Measurements from ENCODE around the gene UBR4.

Gene UBR4

GRCh38 chr1:19036813-19037605 lies 173.1 kb downstream of the UBR4 start:
- peaks cover 97% of the 10 kb centered on the region for H3K27me3 ChIP-seq (replicated peaks; ENCODE audit: insufficient read depth, low read length)
- no peaks in the 10 kb centered on the region for H3F3A ChIP-seq (ENCODE audit: insufficient read depth, low read length)
- no peaks in the 10 kb centered on the region for H4K20me1 ChIP-seq (ENCODE audit: insufficient read depth, low read length)
- DNase-seq: no peak
- H3K27ac ChIP-seq (ENCODE audit: low read length): no peak overlapping the region
- no peaks in the 10 kb centered on the region for H3K9me2 ChIP-seq (replicated peaks; ENCODE audit: insufficient read depth, low read length)
- no peak overlapping the region for H3K4me3 ChIP-seq (ENCODE audit: low read length)
- no peaks in the 10 kb centered on the region for H3K36me3 ChIP-seq (replicated peaks; ENCODE audit: insufficient read depth, low read length)
- no peak overlapping the region for H3K9ac ChIP-seq (ENCODE audit: low read length)
- no peaks in the 10 kb centered on the region for H3K79me2 ChIP-seq (ENCODE audit: low read length)
- H3K4me2 ChIP-seq (ENCODE audit: low read depth, low read length): no peak overlapping the region
- TF ChIP-seq, protein P1, sequence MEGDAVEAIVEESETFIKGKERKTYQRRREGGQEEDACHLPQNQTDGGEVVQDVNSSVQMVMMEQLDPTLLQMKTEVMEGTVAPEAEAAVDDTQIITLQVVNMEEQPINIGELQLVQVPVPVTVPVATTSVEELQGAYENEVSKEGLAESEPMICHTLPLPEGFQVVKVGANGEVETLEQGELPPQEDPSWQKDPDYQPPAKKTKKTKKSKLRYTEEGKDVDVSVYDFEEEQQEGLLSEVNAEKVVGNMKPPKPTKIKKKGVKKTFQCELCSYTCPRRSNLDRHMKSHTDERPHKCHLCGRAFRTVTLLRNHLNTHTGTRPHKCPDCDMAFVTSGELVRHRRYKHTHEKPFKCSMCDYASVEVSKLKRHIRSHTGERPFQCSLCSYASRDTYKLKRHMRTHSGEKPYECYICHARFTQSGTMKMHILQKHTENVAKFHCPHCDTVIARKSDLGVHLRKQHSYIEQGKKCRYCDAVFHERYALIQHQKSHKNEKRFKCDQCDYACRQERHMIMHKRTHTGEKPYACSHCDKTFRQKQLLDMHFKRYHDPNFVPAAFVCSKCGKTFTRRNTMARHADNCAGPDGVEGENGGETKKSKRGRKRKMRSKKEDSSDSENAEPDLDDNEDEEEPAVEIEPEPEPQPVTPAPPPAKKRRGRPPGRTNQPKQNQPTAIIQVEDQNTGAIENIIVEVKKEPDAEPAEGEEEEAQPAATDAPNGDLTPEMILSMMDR (IDR thresholded peaks at IDR 0.05; ENCODE audit: low read length): no peak
- H2AFZ ChIP-seq (ENCODE audit: low read length): no peak overlapping the region
- no peaks in the 10 kb centered on the region for H3K4me1 ChIP-seq (ENCODE audit: low read length)
- H3K9me3 ChIP-seq (replicated peaks; ENCODE audit: insufficient read depth, low read length): no peaks in the 10 kb centered on the region

GRCh38 chr1:19036041-19036812 lies 173.8 kb downstream of the UBR4 start:
- no peaks in the 10 kb centered on the region for H3K79me2 ChIP-seq (ENCODE audit: low read length)
- no peak overlapping the region for H3K4me3 ChIP-seq (ENCODE audit: low read length)
- H3K9ac ChIP-seq (ENCODE audit: low read length): no peak overlapping the region
- H3K9me2 ChIP-seq (replicated peaks; ENCODE audit: insufficient read depth, low read length): no peaks in the 10 kb centered on the region
- no peaks in the 10 kb centered on the region for H3K9me3 ChIP-seq (replicated peaks; ENCODE audit: insufficient read depth, low read length)
- H3F3A ChIP-seq (ENCODE audit: insufficient read depth, low read length): no peaks in the 10 kb centered on the region
- H3K27me3 ChIP-seq (replicated peaks; ENCODE audit: insufficient read depth, low read length): peaks cover 100% of the 10 kb centered on the region
- no peak overlapping the region for H3K27ac ChIP-seq (ENCODE audit: low read length)
- DNase-seq: no peak
- no peaks in the 10 kb centered on the region for H3K36me3 ChIP-seq (replicated peaks; ENCODE audit: insufficient read depth, low read length)
- H3K4me1 ChIP-seq (ENCODE audit: low read length): no peaks in the 10 kb centered on the region
- H3K4me2 ChIP-seq (ENCODE audit: low read depth, low read length): no peak overlapping the region
- no peaks in the 10 kb centered on the region for H4K20me1 ChIP-seq (ENCODE audit: insufficient read depth, low read length)
- TF ChIP-seq, protein P1 (IDR thresholded peaks at IDR 0.05; ENCODE audit: low read length): no peak
- TF ChIP-seq EZH2 (optimal IDR thresholded peaks at IDR 0.05; ENCODE audit: low read depth, low read length): no peak
- no peak for TF ChIP-seq EZH2phosphoT487 (IDR thresholded peaks at IDR 0.05; ENCODE audit: low read length)
- H2AFZ ChIP-seq (ENCODE audit: low read length): no peak overlapping the region

GRCh38 chr1:19035377-19036040 lies 174.6 kb downstream of the UBR4 start:
- DNase-seq: no peak

More at GRCh38 chr1:19035377-19036040, 174.6 kb downstream of the UBR4 start:
- Histone ChIP-seq H3K4me1 (ENCODE audit: low read length) (no peaks in the 10 kb centered on the region), H3F3A (ENCODE audit: insufficient read depth, low read length) (no peaks in the 10 kb centered on the region), H3K9me2 (replicated peaks; ENCODE audit: insufficient read depth, low read length) (no peaks in the 10 kb centered on the region), H2AFZ (ENCODE audit: low read length) (no peak overlapping the region), H3K36me3 (replicated peaks; ENCODE audit: insufficient read depth, low read length) (no peaks in the 10 kb centered on the region), H3K4me3 (ENCODE audit: low read length) (no peak overlapping the region), H3K79me2 (ENCODE audit: low read length) (no peaks in the 10 kb centered on the region), H3K4me2 (ENCODE audit: low read depth, low read length) (no peak overlapping the region), H3K9ac (ENCODE audit: low read length) (no peak overlapping the region), H3K27ac (ENCODE audit: low read length) (no peak overlapping the region), H4K20me1 (ENCODE audit: insufficient read depth, low read length) (no peaks in the 10 kb centered on the region), H3K9me3 (replicated peaks; ENCODE audit: insufficient read depth, low read length) (no peaks in the 10 kb centered on the region), H3K27me3 (replicated peaks; ENCODE audit: insufficient read depth, low read length) (peaks cover 96% of the 10 kb centered on the region)
- TF ChIP-seq, protein P1 (IDR thresholded peaks at IDR 0.05; ENCODE audit: low read length): no peak
